Measurements from ENCODE around the gene EIF4G3.

DNA sequence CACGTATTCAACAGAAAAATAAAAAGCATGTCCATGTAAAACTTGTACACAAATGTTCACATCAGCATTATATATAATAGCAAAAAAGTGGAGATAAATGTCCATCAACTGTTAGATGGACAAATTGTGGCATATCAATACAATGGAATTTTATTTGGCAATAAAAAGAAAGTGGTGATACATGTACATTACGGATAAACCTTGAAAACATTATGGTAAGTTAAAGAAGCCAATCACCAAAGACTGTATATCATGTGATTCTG is 76.9 kb downstream of the EIF4G3 start:
- TF ChIP-seq CTCF (IDR thresholded peaks at IDR 0.05), result no peak
- no peak for TF ChIP-seq POLR2A (IDR thresholded peaks at IDR 0.05)
